Liver (tissue), 9 donors: ENCODE results near the gene KLF1. TPM values are rescaled to one million over a fixed set of nuclear protein-coding genes. Genes with fewer than 3 reads are reported as not detected.

Experiments
- DNase-seq: peaks from one replicate; pipeline ENCODE4 v3.0.0-alpha.2; 2017; ENCODE audit warnings: low spot score
- H3K27ac ChIP-seq, 2 donors: one replicate each; pipeline ENCODE4 v1.7.0; 2013; ENCODE audit warnings: inconsistent platforms in 2 of 2, low read length in 2 of 2, control low read depth in 1 of 2, low read depth in 1 of 2, mild to moderate bottlenecking in 1 of 2
- H3K27me3 ChIP-seq, 4 donors: one replicate each; pipeline versions ENCODE4 v1.6.1 to v1.7.0; 2013; ENCODE audit warnings: low read length in 3 of 4, inconsistent platforms in 1 of 4, mild to moderate bottlenecking in 1 of 4, moderate library complexity in 1 of 4; ENCODE audit not compliant: control insufficient read depth in 4 of 4, insufficient read depth in 4 of 4
- H3K36me3 ChIP-seq, 4 donors: one replicate each; pipeline versions ENCODE4 v1.6.1 to v1.7.0; 2013; ENCODE audit warnings: low read length in 3 of 4, mild to moderate bottlenecking in 3 of 4, low read depth in 1 of 4, moderate library complexity in 1 of 4; ENCODE audit not compliant: control insufficient read depth in 4 of 4, insufficient read depth in 3 of 4
- H3K4me1 ChIP-seq, 4 donors: one replicate each; pipeline versions ENCODE4 v1.6.1 to v1.7.0; 2013; ENCODE audit warnings: low read length in 3 of 4, mild to moderate bottlenecking in 3 of 4, moderate library complexity in 1 of 4; ENCODE audit not compliant: control insufficient read depth in 4 of 4, insufficient read depth in 4 of 4
- H3K4me3 ChIP-seq, 3 donors: one replicate each; pipeline versions ENCODE4 v1.6.1 to v1.7.0; 2013; ENCODE audit warnings: low read length in 3 of 3, control low read depth in 1 of 3, low read depth in 1 of 3, mild to moderate bottlenecking in 1 of 3
- H3K9ac ChIP-seq, 2 donors: one replicate each; pipeline ENCODE4 v1.7.0; 2013; ENCODE audit warnings: low read length in 2 of 2, mild to moderate bottlenecking in 2 of 2, moderate library complexity in 2 of 2, control low read depth in 1 of 2, low read depth in 1 of 2
- H3K9me3 ChIP-seq, 4 donors: one replicate each; pipeline versions ENCODE4 v1.6.1 to v1.7.0; 2013; ENCODE audit warnings: low read length in 3 of 4; ENCODE audit not compliant: control insufficient read depth in 4 of 4
- CTCF ChIP-seq: fragments of 150-350 bp; IDR thresholded peaks from 2 replicates; pipeline ENCODE4 v1.5.1; 2017; ENCODE audit warnings: improper control_type of control experiment, low read depth, low read length; ENCODE audit not compliant: missing input control
- EGR1 ChIP-seq, 2 donors: IDR thresholded peaks; 2 replicates each; pipeline ENCODE4 v1.6.1; 2016 to 2018; ENCODE audit warnings: antibody characterized with exemption in 2 of 2, low read depth in 2 of 2
- FOXA1 ChIP-seq: IDR thresholded peaks from 2 replicates; pipeline ENCODE4 v1.6.1; 2016; ENCODE audit warnings: antibody characterized with exemption
- FOXA2 ChIP-seq: IDR thresholded peaks from 2 replicates; pipeline ENCODE4 v1.6.1; 2016; ENCODE audit warnings: antibody characterized with exemption
- GABPA ChIP-seq, 2 donors: IDR thresholded peaks in 1 of 2; conservative IDR thresholded peaks in 1 of 2; 2 replicates each; pipeline ENCODE4 v1.6.1; 2016; ENCODE audit warnings: antibody characterized with exemption in 2 of 2, mild to moderate bottlenecking in 1 of 2, moderate library complexity in 1 of 2
- HNF4A ChIP-seq, 2 donors: conservative IDR thresholded peaks; 2 replicates each; pipeline ENCODE4 v1.6.1; 2016; ENCODE audit warnings: antibody characterized with exemption in 2 of 2, mild to moderate bottlenecking in 2 of 2
- JUND ChIP-seq, 2 donors: IDR thresholded peaks; 2 replicates each; pipeline ENCODE4 v1.6.1; 2016; ENCODE audit warnings: antibody characterized with exemption in 2 of 2
- NR2F2 ChIP-seq: IDR thresholded peaks from 2 replicates; pipeline ENCODE4 v1.6.1; 2016; ENCODE audit warnings: antibody characterized with exemption
- RAD21 ChIP-seq, 2 donors: IDR thresholded peaks; 2 replicates each; pipeline ENCODE4 v1.6.1; 2016; ENCODE audit warnings: antibody characterized with exemption in 2 of 2, mild to moderate bottlenecking in 2 of 2
- RXRA ChIP-seq, 2 donors: IDR thresholded peaks; 2 replicates each; pipeline ENCODE4 v1.6.1; 2017 to 2018; ENCODE audit warnings: antibody characterized with exemption in 2 of 2, mild to moderate bottlenecking in 1 of 2
- TAF1 ChIP-seq: conservative IDR thresholded peaks from 2 replicates; pipeline ENCODE4 v1.6.1; 2016; ENCODE audit warnings: antibody characterized with exemption, mild to moderate bottlenecking
- YY1 ChIP-seq: IDR thresholded peaks from 2 replicates; pipeline ENCODE4 v1.6.1; 2016; ENCODE audit warnings: antibody characterized with exemption, mild to moderate bottlenecking
- WGBS: extraction: QIAGEN DNeasy Blood & Tissue Kit; methylation state at CpG from one replicate; pipeline ENCODE4 v1.1.7; 2013; 5-methylcytosine and 5-hydroxymethylcytosine counted together
- polyA plus RNA-seq, 2 donors: library from polyadenylated mRNA; stranded (reverse) in 1 of 2; unstranded in 1 of 2; fragments of 200-250 nt in 1 of 2; fragments of >200 nt in 1 of 2; fragmentation: Nextera tagmentation in 1 of 2; extraction: Ambion mirVana in 1 of 2; gene quantifications; one replicate each; pipeline versions ENCODE4 v1.2.1 to v1.2.3, GENCODE V29; 2013 to 2015
- total RNA-seq, 2 donors: library from RNA; depleted of rRNA; stranded (reverse); fragments of >200 nt; gene quantifications; one replicate each; pipeline ENCODE4 v1.2.3, GENCODE V29; 2014
- TF ChIP-seq, protein P1 (sequence below): IDR thresholded peaks from 2 replicates; pipeline ENCODE4 v1.6.1; 2016; ENCODE audit warnings: antibody characterized with exemption
- TF ChIP-seq, protein P2 (sequence below): IDR thresholded peaks from 2 replicates; pipeline ENCODE4 v1.6.1; 2016; ENCODE audit warnings: antibody characterized with exemption
- TF ChIP-seq, protein P3 (sequence below): IDR thresholded peaks from 2 replicates; pipeline ENCODE4 v1.6.1; 2016; ENCODE audit warnings: antibody characterized with exemption, mild to moderate bottlenecking
- donor health status: healthy.
- donor health status: healthy.
- donor health status: healthy.
- donor health status: healthy.
- donor health status: healthy.

KLF1 gene
- total and polyA plus RNA-seq, 4 donors, result 234 TPM; not detected in 3

DNA sequence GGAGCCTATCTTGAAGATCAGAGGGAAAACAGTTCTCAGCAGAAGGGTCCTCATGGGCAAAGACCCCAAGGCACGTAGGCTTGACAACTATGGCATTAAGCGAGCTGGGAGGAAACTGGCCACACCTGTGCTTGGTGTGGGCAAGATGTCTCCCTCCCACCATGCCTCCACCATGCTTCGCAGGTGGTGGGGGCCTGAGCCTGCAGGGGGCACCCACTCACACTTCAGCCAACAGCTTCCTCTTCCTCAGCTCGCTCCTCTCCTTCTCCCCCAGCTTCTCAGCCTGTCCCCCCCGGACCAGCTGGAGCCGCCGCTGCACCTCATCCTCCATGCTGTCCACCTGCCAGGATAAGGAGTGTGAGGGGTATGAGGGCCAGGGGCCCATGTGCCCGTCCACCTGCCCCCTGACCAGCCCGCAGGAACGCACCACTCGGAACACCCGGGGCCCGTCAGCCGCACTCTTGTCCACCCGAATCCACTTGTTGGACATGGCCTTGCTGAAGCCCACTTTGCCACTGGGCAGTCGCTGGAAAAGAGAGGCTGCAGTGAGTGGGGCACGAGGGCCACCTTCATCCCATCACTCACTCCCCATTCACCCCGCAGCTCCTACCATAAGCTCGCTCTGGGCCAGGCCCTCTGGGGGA lies 43.1 kb upstream of the KLF1 start (continued):
- TF ChIP-seq GABPA (IDR thresholded peaks at IDR 0.05 in 1 of 2, conservative IDR thresholded peaks at IDR 0.05 in 1 of 2), result no peak

DNA sequence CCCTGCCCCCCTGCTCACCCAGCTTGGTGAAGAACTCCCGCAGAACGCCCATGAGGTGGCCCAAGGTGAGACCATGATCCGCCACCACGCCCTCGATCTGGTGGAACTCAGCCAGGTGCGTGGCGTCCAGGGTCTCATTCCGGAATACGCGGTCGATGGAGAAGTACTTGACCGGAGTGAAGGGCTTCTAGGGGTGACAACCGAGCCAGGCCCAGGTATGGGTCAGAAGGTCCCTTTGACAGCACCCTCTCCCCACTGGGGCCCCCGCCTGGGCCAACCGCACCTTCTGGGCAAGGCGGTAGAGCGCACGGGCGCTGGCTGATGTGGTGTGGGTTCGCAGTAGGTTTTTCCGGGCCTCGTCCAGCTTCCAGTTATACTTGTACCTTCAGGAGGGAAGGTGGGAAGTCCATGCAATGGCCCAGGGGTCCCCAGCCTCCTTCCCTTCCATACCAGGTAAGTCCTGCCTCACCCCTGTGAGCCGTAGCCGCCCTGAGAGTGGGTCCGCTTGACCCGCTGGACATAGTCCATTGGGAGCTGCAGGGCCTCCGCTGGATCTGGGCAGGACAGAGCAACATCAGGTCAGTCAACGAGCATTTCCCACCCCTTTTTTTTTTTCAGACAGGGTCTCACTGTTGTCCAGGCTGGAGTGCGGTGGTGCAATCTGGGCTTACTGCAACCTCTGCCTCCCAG lies 37.8 kb upstream of the KLF1 start:
- 97% methylated on average over 29 of the region's 29 CpGs for WGBS
- H3K36me3 ChIP-seq, result peaks cover 26 to 59% (median 45%) of the 10 kb centered on the region in 4 donors
- TF ChIP-seq NR2F2 (no peak), FOXA2 (no peak), HNF4A (conservative IDR thresholded peaks at IDR 0.05) (no peak), EGR1 (IDR thresholded peaks at IDR 0.05; ENCODE audit: low read depth in 2 of 2) (no peak), JUND (IDR thresholded peaks at IDR 0.05) (no peak), FOXA1 (no peak), RAD21 (IDR thresholded peaks at IDR 0.05) (no peak)
- TF ChIP-seq, protein P1, sequence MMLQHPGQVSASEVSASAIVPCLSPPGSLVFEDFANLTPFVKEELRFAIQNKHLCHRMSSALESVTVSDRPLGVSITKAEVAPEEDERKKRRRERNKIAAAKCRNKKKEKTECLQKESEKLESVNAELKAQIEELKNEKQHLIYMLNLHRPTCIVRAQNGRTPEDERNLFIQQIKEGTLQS, result no peak
- TF ChIP-seq, protein P2, sequence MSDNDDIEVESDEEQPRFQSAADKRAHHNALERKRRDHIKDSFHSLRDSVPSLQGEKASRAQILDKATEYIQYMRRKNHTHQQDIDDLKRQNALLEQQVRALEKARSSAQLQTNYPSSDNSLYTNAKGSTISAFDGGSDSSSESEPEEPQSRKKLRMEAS, result no peak
- TF ChIP-seq, protein P3, sequence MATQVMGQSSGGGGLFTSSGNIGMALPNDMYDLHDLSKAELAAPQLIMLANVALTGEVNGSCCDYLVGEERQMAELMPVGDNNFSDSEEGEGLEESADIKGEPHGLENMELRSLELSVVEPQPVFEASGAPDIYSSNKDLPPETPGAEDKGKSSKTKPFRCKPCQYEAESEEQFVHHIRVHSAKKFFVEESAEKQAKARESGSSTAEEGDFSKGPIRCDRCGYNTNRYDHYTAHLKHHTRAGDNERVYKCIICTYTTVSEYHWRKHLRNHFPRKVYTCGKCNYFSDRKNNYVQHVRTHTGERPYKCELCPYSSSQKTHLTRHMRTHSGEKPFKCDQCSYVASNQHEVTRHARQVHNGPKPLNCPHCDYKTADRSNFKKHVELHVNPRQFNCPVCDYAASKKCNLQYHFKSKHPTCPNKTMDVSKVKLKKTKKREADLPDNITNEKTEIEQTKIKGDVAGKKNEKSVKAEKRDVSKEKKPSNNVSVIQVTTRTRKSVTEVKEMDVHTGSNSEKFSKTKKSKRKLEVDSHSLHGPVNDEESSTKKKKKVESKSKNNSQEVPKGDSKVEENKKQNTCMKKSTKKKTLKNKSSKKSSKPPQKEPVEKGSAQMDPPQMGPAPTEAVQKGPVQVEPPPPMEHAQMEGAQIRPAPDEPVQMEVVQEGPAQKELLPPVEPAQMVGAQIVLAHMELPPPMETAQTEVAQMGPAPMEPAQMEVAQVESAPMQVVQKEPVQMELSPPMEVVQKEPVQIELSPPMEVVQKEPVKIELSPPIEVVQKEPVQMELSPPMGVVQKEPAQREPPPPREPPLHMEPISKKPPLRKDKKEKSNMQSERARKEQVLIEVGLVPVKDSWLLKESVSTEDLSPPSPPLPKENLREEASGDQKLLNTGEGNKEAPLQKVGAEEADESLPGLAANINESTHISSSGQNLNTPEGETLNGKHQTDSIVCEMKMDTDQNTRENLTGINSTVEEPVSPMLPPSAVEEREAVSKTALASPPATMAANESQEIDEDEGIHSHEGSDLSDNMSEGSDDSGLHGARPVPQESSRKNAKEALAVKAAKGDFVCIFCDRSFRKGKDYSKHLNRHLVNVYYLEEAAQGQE, result no peak
- no peak overlapping the region for H3K9ac ChIP-seq
- H3K27ac ChIP-seq, result no peak overlapping the region
- no peaks in the 10 kb centered on the region for H3K4me1 ChIP-seq
- DNase-seq, result no peak
- no peaks in the 10 kb centered on the region for H3K27me3 ChIP-seq
- no peak overlapping the region for H3K4me3 ChIP-seq
- H3K9me3 ChIP-seq, result no peaks in the 10 kb centered on the region

DNA sequence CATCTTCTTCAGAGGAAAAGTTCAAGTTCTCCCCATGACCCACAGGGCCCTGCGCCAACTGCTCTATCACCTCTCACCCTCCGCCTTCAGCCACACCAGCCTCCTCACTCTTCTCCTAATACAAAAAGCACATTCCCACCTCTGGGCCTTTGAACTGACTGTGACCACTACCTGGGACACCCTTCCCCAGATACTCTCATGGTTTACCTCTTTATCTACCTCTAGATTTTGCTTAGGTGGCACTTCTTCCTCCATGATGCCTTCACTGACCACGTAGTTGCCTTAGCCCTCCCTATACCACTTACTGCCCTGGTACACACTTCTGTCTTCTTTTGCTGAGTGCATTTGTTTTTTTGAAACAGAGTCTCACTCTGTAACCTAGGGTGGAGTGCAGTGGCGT lies 36.0 kb upstream of the KLF1 start:
- WGBS, result 98% methylated on average over 4 of the region's 4 CpGs
- Histone ChIP-seq H3K4me1 (peaks cover 0 to 5% (median 3%) of the 10 kb centered on the region in 4 donors), H3K9ac (no peak overlapping the region), H3K36me3 (peaks cover 21 to 44% (median 32%) of the 10 kb centered on the region in 4 donors), H3K9me3 (no peaks in the 10 kb centered on the region), H3K27me3 (no peaks in the 10 kb centered on the region), H3K27ac (no peak overlapping the region), H3K4me3 (no peak overlapping the region)
- no peak for DNase-seq
- TF ChIP-seq CTCF (no peak), EGR1 (IDR thresholded peaks at IDR 0.05; ENCODE audit: low read depth in 2 of 2) (no peak), NR2F2 (no peak), TAF1 (no peak), JUND (IDR thresholded peaks at IDR 0.05) (no peak), YY1 (no peak), RXRA (IDR thresholded peaks at IDR 0.05) (no peak)
- TF ChIP-seq, protein P2, result no peak
- TF ChIP-seq, protein P1, result no peak
